IMR-90 (cell line): ENCODE measurements around the gene CRYBG2. TPM values are rescaled to one million over a fixed set of nuclear protein-coding genes. Genes with fewer than 3 reads are reported as not detected.

Experiments used
- ATAC-seq: fragments of 200-7000 bp; cut with Tn5 transposase; 2 replicates; pipeline ENCODE4 v1.9.1; 2020; ENCODE audit warnings: low read depth, mild to moderate bottlenecking, moderate library complexity
- BruUV-seq: library from RNA; stranded (reverse); fragments of 400-500 nt; replicated peaks from 2 replicates; lab custom pipeline; 2021; lab: Mats Ljungman, UMichigan
- CTCF ChIA-PET: fragments of 300-600 bp; formaldehyde crosslinking; extraction: SDS; loops from one replicate; lab custom pipeline; 2021; ENCODE audit warnings: antibody characterized with exemption; lab: Yijun Ruan, JAX
- POLR2A ChIA-PET: fragments of 300-600 bp; sonication (Branson Sonifier 250); formaldehyde crosslinking; loops from one replicate; lab custom pipeline; 2022; ENCODE audit warnings: antibody characterized with exemption; ENCODE audit not compliant: unreplicated experiment; lab: Charles Lee
- DNase-seq: peaks from one replicate; pipeline ENCODE4 v3.0.0; 2013
- H2AFZ ChIP-seq: replicated peaks from 2 replicates; pipeline ENCODE3; 2013; ENCODE audit warnings: low read length, mild to moderate bottlenecking; ENCODE audit not compliant: poor library complexity
- H2AK5ac ChIP-seq: 2 replicates; pipeline ENCODE4 v1.6.1; 2013; ENCODE audit warnings: low read depth, low read length, inconsistent platforms
- H2AK9ac ChIP-seq: replicated peaks from 2 replicates; pipeline ENCODE3; 2013; ENCODE audit warnings: mild to moderate bottlenecking, low read depth, low read length, moderate library complexity; ENCODE audit not compliant: poor library complexity
- H2BK120ac ChIP-seq: 2 replicates; pipeline ENCODE4 v1.6.1; 2013; ENCODE audit warnings: low read depth, low read length, inconsistent platforms
- H2BK15ac ChIP-seq: 3 replicates; pipeline ENCODE4 v1.6.1; 2013; ENCODE audit warnings: low read depth, low read length, inconsistent platforms
- H2BK20ac ChIP-seq: 2 replicates; pipeline ENCODE4 v1.6.1; 2013; ENCODE audit warnings: low read depth, mild to moderate bottlenecking, inconsistent platforms, low read length, moderate library complexity
- H2BK5ac ChIP-seq: 2 replicates; pipeline ENCODE4 v1.6.1; 2013; ENCODE audit warnings: mild to moderate bottlenecking, low read depth, low read length, inconsistent platforms; ENCODE audit not compliant: poor library complexity, severe bottlenecking
- H3K14ac ChIP-seq: replicated peaks from 2 replicates; pipeline ENCODE4 v1.6.1; 2013; ENCODE audit warnings: low read depth, low read length, inconsistent platforms
- H3K18ac ChIP-seq: 2 replicates; pipeline ENCODE4 v1.6.1; 2013; ENCODE audit warnings: low read depth, low read length, control low read depth
- H3K23ac ChIP-seq: 2 replicates; pipeline ENCODE4 v1.6.1; 2013; ENCODE audit warnings: low read depth, low read length, inconsistent platforms
- H3K27ac ChIP-seq: 2 replicates; pipeline ENCODE4 v1.5.1; 2013; ENCODE audit warnings: mild to moderate bottlenecking, control low read depth, low read length; ENCODE audit not compliant: insufficient read depth
- H3K27me3 ChIP-seq: 2 replicates; pipeline ENCODE4 v1.6.1; 2013; ENCODE audit warnings: low read length; ENCODE audit not compliant: control insufficient read depth, insufficient read depth
- H3K36me3 ChIP-seq: 2 replicates; pipeline ENCODE4 v1.6.1; 2013; ENCODE audit warnings: low read length, mixed read lengths; ENCODE audit not compliant: control insufficient read depth, insufficient read depth
- H3K4ac ChIP-seq: 2 replicates; pipeline ENCODE4 v1.6.1; 2013; ENCODE audit warnings: low read depth, low read length, inconsistent platforms
- H3K4me1 ChIP-seq: 2 replicates; pipeline ENCODE4 v1.6.1; 2013; ENCODE audit warnings: low read length, mixed read lengths; ENCODE audit not compliant: control insufficient read depth, insufficient read depth
- H3K4me2 ChIP-seq: 2 replicates; pipeline ENCODE4 v1.6.1; 2013; ENCODE audit warnings: low read depth, mild to moderate bottlenecking, control low read depth, low read length, moderate library complexity
- H3K4me3 ChIP-seq: 2 replicates; pipeline ENCODE4 v1.5.1; 2013; ENCODE audit warnings: low read depth, mild to moderate bottlenecking, control low read depth, low read length, moderate library complexity; ENCODE audit not compliant: insufficient read depth
- H3K56ac ChIP-seq: 2 replicates; pipeline ENCODE4 v1.6.1; 2013; ENCODE audit warnings: low read length, inconsistent platforms; ENCODE audit not compliant: insufficient read depth; ENCODE audit errors: extremely low read depth
- H3K79me1 ChIP-seq, 2 experiments: 2 replicates each; pipeline ENCODE4 v1.6.1; 2013; ENCODE audit warnings: low read length in 2 of 2, inconsistent platforms in 1 of 2, low read depth in 1 of 2
- H3K9ac ChIP-seq: 2 replicates; pipeline ENCODE4 v1.6.1; 2013; ENCODE audit warnings: low read depth, low read length, control low read depth
- H3K9me1 ChIP-seq: 2 replicates; pipeline ENCODE4 v1.6.1; 2013; ENCODE audit warnings: low read length, inconsistent platforms; ENCODE audit not compliant: insufficient read depth
- H3K9me3 ChIP-seq: 2 replicates; pipeline ENCODE4 v1.6.1; 2013; ENCODE audit warnings: low read length; ENCODE audit not compliant: control insufficient read depth, insufficient read depth
- H4K20me1 ChIP-seq: 2 replicates; pipeline ENCODE4 v1.6.1; 2013; ENCODE audit warnings: low read length, inconsistent platforms; ENCODE audit not compliant: insufficient read depth
- H4K5ac ChIP-seq: 2 replicates; pipeline ENCODE4 v1.6.1; 2013; ENCODE audit warnings: mild to moderate bottlenecking, low read depth, low read length, control low read depth
- H4K8ac ChIP-seq, 2 experiments: 2 replicates each; pipeline ENCODE4 v1.6.1; 2013; ENCODE audit warnings: low read depth in 2 of 2, low read length in 2 of 2, control low read depth in 1 of 2, inconsistent platforms in 1 of 2
- H4K91ac ChIP-seq: 2 replicates; pipeline ENCODE4 v1.6.1; 2013; ENCODE audit warnings: low read depth, low read length, inconsistent platforms; ENCODE audit not compliant: insufficient read depth
- CEBPB ChIP-seq: IDR thresholded peaks from 2 replicates; pipeline ENCODE4 v1.6.1; 2012; ENCODE audit warnings: low read depth, low read length, improper control_type of control experiment
- FOS ChIP-seq: fragments of 150-350 bp; IDR thresholded peaks from 2 replicates; pipeline ENCODE4 v1.6.1; 2016; ENCODE audit warnings: low read depth, low read length
- NFE2L2 ChIP-seq: fragments of 150-350 bp; IDR thresholded peaks from 2 replicates; pipeline ENCODE4 v1.6.1; 2016; ENCODE audit warnings: low read depth, mild to moderate bottlenecking, low read length
- RAD21 ChIP-seq: IDR thresholded peaks from 2 replicates; pipeline ENCODE4 v1.6.1; 2012; ENCODE audit warnings: low read length, improper control_type of control experiment
- RCOR1 ChIP-seq: IDR thresholded peaks from 2 replicates; pipeline ENCODE4 v1.6.1; 2012; ENCODE audit warnings: mild to moderate bottlenecking, low read length, improper control_type of control experiment; ENCODE audit not compliant: insufficient replicate concordance
- RFX5 ChIP-seq: IDR thresholded peaks from 2 replicates; pipeline ENCODE4 v1.8.0; 2012; ENCODE audit warnings: low read depth, mild to moderate bottlenecking, low read length, moderate library complexity
- SMC3 ChIP-seq: fragments of 150-350 bp; IDR thresholded peaks from 2 replicates; pipeline ENCODE4 v1.6.1; 2016; ENCODE audit warnings: low read depth, mild to moderate bottlenecking, antibody characterized with exemption, low read length, moderate library complexity
- WGBS, 2 experiments: methylation state at CpG; one replicate each; pipeline versions ENCODE4 v1.1.5 to v1.1.7; 2013; ENCODE audit warnings: missing lambda C conversion rate in 2 of 2; ENCODE audit not compliant: insufficient read length in 1 of 2; ENCODE audit errors: extremely low coverage in 2 of 2; 5-methylcytosine and 5-hydroxymethylcytosine counted together
- dilution Hi-C: fragments of 300-500 bp; cut with HindIII; formaldehyde crosslinking; loops from one replicate; pipeline ENCODE4 v1.14.3; 2018; ENCODE audit warnings: low sequenced_read_pairs; ENCODE audit not compliant: unreplicated experiment
- in situ Hi-C: fragments of 300-500 bp; cut with MboI; formaldehyde crosslinking; loops from 3 replicates; pipeline ENCODE4 v1.14.3; 2019; ENCODE audit warnings: low sequenced_read_pairs, inconsistent platforms, mixed read lengths
- intact Hi-C: fragments of 100-400 bp; cut with micrococcal nuclease; formaldehyde crosslinking; loops from 2 replicates; pipeline ENCODE4 v1.10.0; 2022
- polyA plus RNA-seq, 3 experiments: library from polyadenylated mRNA; depleted of rRNA; stranded (reverse); fragments of >200 nt; gene quantifications; 2 replicates each; pipeline ENCODE4 v1.2.3, GENCODE V29; 2012; ENCODE audit warnings: low replicate concordance in 1 of 3
- total RNA-seq: library from RNA; depleted of rRNA; stranded (reverse); fragments of >200 nt; gene quantifications from 2 replicates; pipeline ENCODE4 v1.2.3, GENCODE V29; 2012
- TF ChIP-seq, protein P1 (sequence below): conservative IDR thresholded peaks from 2 replicates; pipeline ENCODE4 v1.5.1; 2012; ENCODE audit warnings: mild to moderate bottlenecking, low read depth, low read length, improper control_type of control experiment
- TF ChIP-seq, protein P2 (sequence below): fragments of 150-350 bp; IDR thresholded peaks from 2 replicates; pipeline ENCODE4 v1.6.1; 2017; ENCODE audit warnings: mild to moderate bottlenecking, antibody characterized with exemption, low read length, low read depth
- TF ChIP-seq, protein P3 (sequence below): fragments of 150-350 bp; IDR thresholded peaks from 2 replicates; pipeline ENCODE4 v1.6.1; 2016; ENCODE audit warnings: low read depth, mild to moderate bottlenecking, low read length, moderate library complexity, borderline replicate concordance

Gene CRYBG2
- total and polyA plus RNA-seq, 2 of the 4 experiments (the other 2 are of a cell fraction): not detected

DNA sequence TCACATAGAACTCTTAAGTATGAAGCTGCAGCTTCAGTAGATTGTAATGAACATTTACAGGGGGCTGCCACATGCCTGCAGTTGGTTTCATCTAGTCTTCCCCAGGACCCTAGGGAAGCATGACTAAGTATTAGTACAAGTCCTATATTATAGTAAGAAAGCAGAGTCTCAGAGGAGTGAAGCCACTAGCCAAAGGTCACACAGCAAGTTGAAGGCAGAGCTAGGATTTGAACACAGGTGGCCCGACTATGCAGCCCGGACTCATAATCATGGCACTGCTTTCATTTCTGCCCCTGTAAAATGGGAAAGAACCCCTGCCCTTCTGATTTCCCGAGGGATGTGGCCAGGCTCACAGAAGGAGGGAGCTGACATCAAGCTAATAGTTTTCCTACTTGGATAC, 8.4 kb upstream of the CRYBG2 start:
- no peak overlapping the region for H2BK15ac ChIP-seq
- no peak overlapping the region for H2BK20ac ChIP-seq
- peaks cover 68% of the 10 kb centered on the region for H3K27me3 ChIP-seq
- H4K91ac ChIP-seq: no peak overlapping the region
- CTCF ChIA-PET: interaction anchor here (3.0 kb wide), 1 partner anchor 16 kb away, joined by 9 read pairs; no protein-coding TSS in a partner anchor
- dilution Hi-C loops (no loop called here), in situ Hi-C loops (no loop called here), intact Hi-C loops (no loop called here)
- no peak overlapping the region for H3K23ac ChIP-seq
- H3K9ac ChIP-seq: no peak overlapping the region
- H3K4me3 ChIP-seq: no peak overlapping the region
- H3K4me1 ChIP-seq: no peaks in the 10 kb centered on the region; the same call in 1 of the 2 replicates
- no peak overlapping the region for H2AK5ac ChIP-seq
- no peaks in the 10 kb centered on the region for H3K36me3 ChIP-seq
- H4K20me1 ChIP-seq: no peaks in the 10 kb centered on the region
- no peak overlapping the region for H3K4ac ChIP-seq
- no peaks in the 10 kb centered on the region for H3K79me1 ChIP-seq
- no peak overlapping the region for H2AK9ac ChIP-seq
- H3K9me3 ChIP-seq: no peaks in the 10 kb centered on the region
- 75% methylated on average over 2 of the region's 3 CpGs; no CpG with 5 or more reads in 1 of the 2 experiments for WGBS, 2 experiments
- no peak overlapping the region for H4K5ac ChIP-seq
- TF ChIP-seq, protein P1, sequence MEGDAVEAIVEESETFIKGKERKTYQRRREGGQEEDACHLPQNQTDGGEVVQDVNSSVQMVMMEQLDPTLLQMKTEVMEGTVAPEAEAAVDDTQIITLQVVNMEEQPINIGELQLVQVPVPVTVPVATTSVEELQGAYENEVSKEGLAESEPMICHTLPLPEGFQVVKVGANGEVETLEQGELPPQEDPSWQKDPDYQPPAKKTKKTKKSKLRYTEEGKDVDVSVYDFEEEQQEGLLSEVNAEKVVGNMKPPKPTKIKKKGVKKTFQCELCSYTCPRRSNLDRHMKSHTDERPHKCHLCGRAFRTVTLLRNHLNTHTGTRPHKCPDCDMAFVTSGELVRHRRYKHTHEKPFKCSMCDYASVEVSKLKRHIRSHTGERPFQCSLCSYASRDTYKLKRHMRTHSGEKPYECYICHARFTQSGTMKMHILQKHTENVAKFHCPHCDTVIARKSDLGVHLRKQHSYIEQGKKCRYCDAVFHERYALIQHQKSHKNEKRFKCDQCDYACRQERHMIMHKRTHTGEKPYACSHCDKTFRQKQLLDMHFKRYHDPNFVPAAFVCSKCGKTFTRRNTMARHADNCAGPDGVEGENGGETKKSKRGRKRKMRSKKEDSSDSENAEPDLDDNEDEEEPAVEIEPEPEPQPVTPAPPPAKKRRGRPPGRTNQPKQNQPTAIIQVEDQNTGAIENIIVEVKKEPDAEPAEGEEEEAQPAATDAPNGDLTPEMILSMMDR: no peak
- no peak for TF ChIP-seq SMC3
- no peak for TF ChIP-seq NFE2L2
- no peak for TF ChIP-seq RCOR1
- TF ChIP-seq FOS: no peak
- TF ChIP-seq RFX5: no peak
- TF ChIP-seq, protein P2, sequence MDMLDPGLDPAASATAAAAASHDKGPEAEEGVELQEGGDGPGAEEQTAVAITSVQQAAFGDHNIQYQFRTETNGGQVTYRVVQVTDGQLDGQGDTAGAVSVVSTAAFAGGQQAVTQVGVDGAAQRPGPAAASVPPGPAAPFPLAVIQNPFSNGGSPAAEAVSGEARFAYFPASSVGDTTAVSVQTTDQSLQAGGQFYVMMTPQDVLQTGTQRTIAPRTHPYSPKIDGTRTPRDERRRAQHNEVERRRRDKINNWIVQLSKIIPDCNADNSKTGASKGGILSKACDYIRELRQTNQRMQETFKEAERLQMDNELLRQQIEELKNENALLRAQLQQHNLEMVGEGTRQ: no peak
- TF ChIP-seq CEBPB: no peak
- TF ChIP-seq, protein P3, sequence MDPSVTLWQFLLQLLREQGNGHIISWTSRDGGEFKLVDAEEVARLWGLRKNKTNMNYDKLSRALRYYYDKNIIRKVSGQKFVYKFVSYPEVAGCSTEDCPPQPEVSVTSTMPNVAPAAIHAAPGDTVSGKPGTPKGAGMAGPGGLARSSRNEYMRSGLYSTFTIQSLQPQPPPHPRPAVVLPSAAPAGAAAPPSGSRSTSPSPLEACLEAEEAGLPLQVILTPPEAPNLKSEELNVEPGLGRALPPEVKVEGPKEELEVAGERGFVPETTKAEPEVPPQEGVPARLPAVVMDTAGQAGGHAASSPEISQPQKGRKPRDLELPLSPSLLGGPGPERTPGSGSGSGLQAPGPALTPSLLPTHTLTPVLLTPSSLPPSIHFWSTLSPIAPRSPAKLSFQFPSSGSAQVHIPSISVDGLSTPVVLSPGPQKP: no peak
- TF ChIP-seq RAD21: no peak
- POLR2A ChIA-PET: no interaction called here
- H3K4me2 ChIP-seq: no peak overlapping the region
- no peak overlapping the region for H2AFZ ChIP-seq
- no peak overlapping the region for H3K18ac ChIP-seq
- H3K27ac ChIP-seq: no peak overlapping the region
- H3K56ac ChIP-seq: no peak overlapping the region
- no peak for DNase-seq
- H2BK5ac ChIP-seq: no peak overlapping the region
- H3K14ac ChIP-seq: no peak overlapping the region
- H3K9me1 ChIP-seq: no peaks in the 10 kb centered on the region
- ATAC-seq: no peak
- H2BK120ac ChIP-seq: no peak overlapping the region
- no TSS peak for BruUV-seq
- no peak overlapping the region for H4K8ac ChIP-seq
